SK-N-SH (cell line): Measurements from ENCODE around the gene GALNT18. TPM values are rescaled to one million over a fixed set of nuclear protein-coding genes. Genes with fewer than 3 reads are reported as not detected.

Source experiments
- CTCF ChIA-PET: fragments of 300-600, 350-600 bp; formaldehyde crosslinking; extraction: SDS; loops from one replicate; lab custom pipeline; 2021; lab: Yijun Ruan, JAX
- POLR2A ChIA-PET: fragments of 350-600 bp; sonication (Branson Sonifier 250); formaldehyde crosslinking; extraction: SDS; loops from one replicate; lab custom pipeline; 2020; ENCODE audit warnings: antibody characterized with exemption, inconsistent platforms; lab: Yijun Ruan, JAX
- DNase-seq: peaks from one replicate; pipeline ENCODE4 v3.0.0; 2012
- H2AFZ ChIP-seq: fragments of 200-600 bp; sonication (generic); 2 replicates; pipeline ENCODE4 v1.8.1; 2016; ENCODE audit warnings: antibody characterized with exemption, mild to moderate bottlenecking, low read depth
- H3F3A ChIP-seq: fragments of 200-600 bp; sonication (generic); replicated peaks from 2 replicates; pipeline ENCODE3; 2016; ENCODE audit warnings: antibody characterized with exemption, mild to moderate bottlenecking; ENCODE audit not compliant: insufficient read depth
- H3K27ac ChIP-seq, 2 experiments: fragments of 200-500 bp in 1 of 2; fragments of 200-600 bp in 1 of 2; sonication (Bioruptor generic) in 1 of 2; sonication (generic), shearing (Covaris generic) in 1 of 2; 2 replicates each; pipeline versions ENCODE4 v1.5.1 to v1.6.1; 2014 to 2016; ENCODE audit warnings: low read depth in 2 of 2, inconsistent platforms in 1 of 2, low read length in 1 of 2, mild to moderate bottlenecking in 1 of 2, mixed read lengths in 1 of 2
- H3K27me3 ChIP-seq: fragments of 200-600 bp; sonication (generic), shearing (Covaris generic); 2 replicates; pipeline ENCODE4 v1.6.1; 2016; ENCODE audit warnings: mixed run types; ENCODE audit not compliant: insufficient read depth
- H3K36me3 ChIP-seq, 2 experiments: fragments of 200-500 bp in 1 of 2; fragments of 200-600 bp in 1 of 2; sonication (Bioruptor generic) in 1 of 2; sonication (generic) in 1 of 2; replicated peaks in 1 of 2; 2 replicates each; pipeline versions ENCODE3 to v1.5.1; 2014 to 2016; ENCODE audit warnings: low read length in 1 of 2, mild to moderate bottlenecking in 1 of 2; ENCODE audit not compliant: insufficient read depth in 2 of 2, control insufficient read depth in 1 of 2
- H3K4me1 ChIP-seq, 2 experiments: fragments of 200-500 bp in 1 of 2; fragments of 200-600 bp in 1 of 2; sonication (Bioruptor generic) in 1 of 2; sonication (generic), shearing (Covaris generic) in 1 of 2; 2 replicates each; pipeline versions ENCODE4 v1.5.1 to v1.6.1; 2014 to 2016; ENCODE audit warnings: low read depth in 1 of 2, low read length in 1 of 2, mixed run types in 1 of 2; ENCODE audit not compliant: insufficient read depth in 2 of 2, control insufficient read depth in 1 of 2
- H3K4me2 ChIP-seq: fragments of 200-600 bp; sonication (generic), shearing (Covaris generic); 2 replicates; pipeline ENCODE4 v1.6.1; 2017; ENCODE audit warnings: mixed run types
- H3K4me3 ChIP-seq, 2 experiments: fragments of 200-500 bp in 1 of 2; fragments of 200-600 bp in 1 of 2; sonication (Bioruptor generic) in 1 of 2; sonication (generic), shearing (Covaris generic) in 1 of 2; 2 replicates each; pipeline versions ENCODE4 v1.5.1 to v1.8.1; 2014 to 2016; ENCODE audit warnings: low read depth in 2 of 2, inconsistent platforms in 1 of 2, low read length in 1 of 2, mild to moderate bottlenecking in 1 of 2, mixed read lengths in 1 of 2, moderate library complexity in 1 of 2
- H3K79me2 ChIP-seq: fragments of 200-600 bp; sonication (generic); 2 replicates; pipeline ENCODE4 v1.8.1; 2017; ENCODE audit warnings: mild to moderate bottlenecking; ENCODE audit not compliant: insufficient read depth
- H3K9ac ChIP-seq: fragments of 200-600 bp; sonication (generic); 2 replicates; pipeline ENCODE4 v1.6.1; 2017; ENCODE audit warnings: mixed run types
- H3K9me2 ChIP-seq: fragments of 200-600 bp; sonication (generic); 2 replicates; pipeline ENCODE4 v1.6.1; 2017; ENCODE audit warnings: mixed run types
- H3K9me3 ChIP-seq: fragments of 200-600 bp; sonication (generic); 2 replicates; pipeline ENCODE4 v1.6.1; 2017; ENCODE audit warnings: mixed run types, mild to moderate bottlenecking, moderate library complexity
- H4K20me1 ChIP-seq: fragments of 200-600 bp; sonication (generic); 2 replicates; pipeline ENCODE4 v1.6.1; 2017; ENCODE audit warnings: mild to moderate bottlenecking, mixed run types; ENCODE audit not compliant: insufficient read depth
- CHD2 ChIP-seq: fragments of 150-350 bp; IDR thresholded peaks from 2 replicates; pipeline ENCODE4 v1.6.1; 2018; ENCODE audit warnings: low read length; ENCODE audit not compliant: partially characterized antibody
- EP300 ChIP-seq, 2 experiments: IDR thresholded peaks; 2 replicates each; pipeline versions ENCODE4 v1.4.0 to v1.6.1; 2012; ENCODE audit warnings: borderline replicate concordance in 1 of 2, low read depth in 1 of 2, low read length in 1 of 2
- EZH2phosphoT487 ChIP-seq: fragments of 200-600 bp; sonication (generic); IDR thresholded peaks from 2 replicates; pipeline ENCODE4 v1.6.1; 2017; ENCODE audit warnings: low read depth, mixed run types, mild to moderate bottlenecking, antibody characterized with exemption, moderate library complexity, borderline replicate concordance
- FOXJ3 ChIP-seq: sonication (generic); formaldehyde crosslinking; IDR thresholded peaks from 2 replicates; pipeline ENCODE4 v1.5.1; 2020; ENCODE audit warnings: mild to moderate bottlenecking, missing genetic modification reagents
- FOXM1 ChIP-seq: IDR thresholded peaks from 2 replicates; pipeline ENCODE4 v1.4.0; 2012; ENCODE audit warnings: low read depth, mild to moderate bottlenecking
- GATA2 ChIP-seq: sonication (generic); formaldehyde crosslinking; IDR thresholded peaks from 2 replicates; pipeline ENCODE4 v1.5.0; 2020; ENCODE audit warnings: mild to moderate bottlenecking, missing genetic modification reagents
- NFIC ChIP-seq: IDR thresholded peaks from 2 replicates; pipeline ENCODE4 v1.4.0; 2012; ENCODE audit warnings: borderline replicate concordance
- RAD21 ChIP-seq: IDR thresholded peaks from 2 replicates; pipeline ENCODE4 v1.6.1; 2012; ENCODE audit warnings: mild to moderate bottlenecking, low read length
- REST ChIP-seq: IDR thresholded peaks from 2 replicates; pipeline ENCODE4 v1.6.1; 2012; ENCODE audit warnings: mild to moderate bottlenecking, low read depth, low read length, moderate library complexity
- RFX5 ChIP-seq: IDR thresholded peaks from 2 replicates; pipeline ENCODE4 v1.6.1; 2012; ENCODE audit warnings: mild to moderate bottlenecking, improper control_type of control experiment, low read length
- SMC3 ChIP-seq: IDR thresholded peaks from 2 replicates; pipeline ENCODE4 v1.6.1; 2012; ENCODE audit warnings: low read depth, low read length, improper control_type of control experiment
- TAF1 ChIP-seq: IDR thresholded peaks from 2 replicates; pipeline ENCODE4 v1.6.1; 2012; ENCODE audit warnings: low read depth, mild to moderate bottlenecking, low read length, moderate library complexity, borderline replicate concordance
- TCF12 ChIP-seq: IDR thresholded peaks from 2 replicates; pipeline ENCODE4 v1.4.0; 2012
- TEAD4 ChIP-seq: IDR thresholded peaks from 2 replicates; pipeline ENCODE4 v1.4.0; 2012; ENCODE audit warnings: mild to moderate bottlenecking, borderline replicate concordance; ENCODE audit not compliant: insufficient read depth
- YY1 ChIP-seq: IDR thresholded peaks from 2 replicates; pipeline ENCODE4 v1.4.0; 2012; ENCODE audit warnings: low read depth, mild to moderate bottlenecking
- polyA plus RNA-seq, 3 experiments: library from polyadenylated mRNA; depleted of rRNA; stranded (reverse); fragments of >200 nt; gene quantifications; 2 replicates each; pipeline ENCODE4 v1.2.3, GENCODE V29; 2012
- TF ChIP-seq, protein P1 (sequence below): fragments of 200-600 bp; sonication (generic); IDR thresholded peaks from 2 replicates; pipeline ENCODE4 v1.6.1; 2017; ENCODE audit warnings: antibody characterized with exemption, mild to moderate bottlenecking, moderate library complexity
- TF ChIP-seq, protein P2 (sequence below): IDR thresholded peaks from 2 replicates; pipeline ENCODE4 v1.4.0; 2012; ENCODE audit warnings: low read depth
- TF ChIP-seq, protein P3 (sequence below): IDR thresholded peaks from 2 replicates; pipeline ENCODE4 v1.4.0; 2012; ENCODE audit warnings: low read depth, borderline replicate concordance
- TF ChIP-seq, protein P4 (sequence below): IDR thresholded peaks from 2 replicates; pipeline ENCODE4; 2012

Gene GALNT18
- polyA plus RNA-seq, 1 of the 3 experiments (the other 2 are of a cell fraction): 0.64 TPM

- Histone ChIP-seq H3K4me3 (no peak overlapping the region), H3K27me3 (no peaks in the 10 kb centered on the region; the same call in 1 of the 2 replicates), H2AFZ (no peak overlapping the region), H4K20me1 (no peaks in the 10 kb centered on the region), H3F3A (no peaks in the 10 kb centered on the region), H3K79me2 (no peaks in the 10 kb centered on the region), H3K9ac (no peak overlapping the region), H3K4me2 (no peak overlapping the region), H3K27ac (peak overlapping the region in 1 of 2 experiments; percentile 36; a peak in 2 of 4 replicates), H3K9me3 (no peaks in the 10 kb centered on the region), H3K4me1 (peaks cover 0 to 41% of the 10 kb centered on the region in 2 experiments; a peak in 2 of 4 replicates), H3K9me2 (no peaks in the 10 kb centered on the region), H3K36me3 (no peaks in the 10 kb centered on the region)
- peak; percentile 21 for DNase-seq
- TF ChIP-seq, protein P1, sequence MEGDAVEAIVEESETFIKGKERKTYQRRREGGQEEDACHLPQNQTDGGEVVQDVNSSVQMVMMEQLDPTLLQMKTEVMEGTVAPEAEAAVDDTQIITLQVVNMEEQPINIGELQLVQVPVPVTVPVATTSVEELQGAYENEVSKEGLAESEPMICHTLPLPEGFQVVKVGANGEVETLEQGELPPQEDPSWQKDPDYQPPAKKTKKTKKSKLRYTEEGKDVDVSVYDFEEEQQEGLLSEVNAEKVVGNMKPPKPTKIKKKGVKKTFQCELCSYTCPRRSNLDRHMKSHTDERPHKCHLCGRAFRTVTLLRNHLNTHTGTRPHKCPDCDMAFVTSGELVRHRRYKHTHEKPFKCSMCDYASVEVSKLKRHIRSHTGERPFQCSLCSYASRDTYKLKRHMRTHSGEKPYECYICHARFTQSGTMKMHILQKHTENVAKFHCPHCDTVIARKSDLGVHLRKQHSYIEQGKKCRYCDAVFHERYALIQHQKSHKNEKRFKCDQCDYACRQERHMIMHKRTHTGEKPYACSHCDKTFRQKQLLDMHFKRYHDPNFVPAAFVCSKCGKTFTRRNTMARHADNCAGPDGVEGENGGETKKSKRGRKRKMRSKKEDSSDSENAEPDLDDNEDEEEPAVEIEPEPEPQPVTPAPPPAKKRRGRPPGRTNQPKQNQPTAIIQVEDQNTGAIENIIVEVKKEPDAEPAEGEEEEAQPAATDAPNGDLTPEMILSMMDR: no peak
- TF ChIP-seq NFIC (no peak), SMC3 (no peak), TEAD4 (no peak), TCF12 (0 out of 2 replicates have a peak, but pooled peaks have one; percentile 4), CHD2 (no peak), REST (no peak)
- TF ChIP-seq, protein P2, sequence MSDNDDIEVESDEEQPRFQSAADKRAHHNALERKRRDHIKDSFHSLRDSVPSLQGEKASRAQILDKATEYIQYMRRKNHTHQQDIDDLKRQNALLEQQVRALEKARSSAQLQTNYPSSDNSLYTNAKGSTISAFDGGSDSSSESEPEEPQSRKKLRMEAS: no peak
- TF ChIP-seq, protein P3, sequence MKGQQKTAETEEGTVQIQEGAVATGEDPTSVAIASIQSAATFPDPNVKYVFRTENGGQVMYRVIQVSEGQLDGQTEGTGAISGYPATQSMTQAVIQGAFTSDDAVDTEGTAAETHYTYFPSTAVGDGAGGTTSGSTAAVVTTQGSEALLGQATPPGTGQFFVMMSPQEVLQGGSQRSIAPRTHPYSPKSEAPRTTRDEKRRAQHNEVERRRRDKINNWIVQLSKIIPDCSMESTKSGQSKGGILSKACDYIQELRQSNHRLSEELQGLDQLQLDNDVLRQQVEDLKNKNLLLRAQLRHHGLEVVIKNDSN: no peak
- ChIA-PET POLR2A (no interaction called here), CTCF (no interaction called here)
Observed at GRCh38 chr11:11505190-11505589, 116.6 kb downstream of the GALNT18 start.

DNA sequence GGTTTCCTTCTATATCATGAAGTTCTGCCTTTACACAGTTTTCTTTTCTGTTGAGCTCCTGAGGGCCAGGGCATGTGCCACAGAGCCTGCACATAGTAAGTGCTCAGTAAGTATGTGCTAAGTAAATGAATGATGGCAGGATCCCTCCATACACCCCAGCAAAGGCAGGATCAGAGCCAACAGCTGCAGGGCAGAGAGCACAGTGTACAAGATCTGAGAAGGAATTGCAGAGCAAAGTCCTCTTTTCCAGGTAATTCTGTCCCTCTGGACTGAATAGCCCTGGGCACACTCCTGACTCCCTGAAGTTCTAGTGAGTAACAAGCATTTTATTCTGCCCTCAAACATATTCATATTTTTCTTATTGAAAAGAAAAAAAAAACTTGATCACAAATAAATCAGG is 117.7 kb downstream of the GALNT18 start:
- ChIA-PET POLR2A (no interaction called here), CTCF (interaction anchor here (1.0 to 2.0 kb wide), 3 partner anchors 10 to 34 kb away, joined by 3 to 4 read pairs (median 3); no protein-coding TSS in a partner anchor)
- no peak overlapping the region for H3K27ac ChIP-seq
- H4K20me1 ChIP-seq: no peaks in the 10 kb centered on the region
- DNase-seq: no peak
- no peaks in the 10 kb centered on the region for H3K36me3 ChIP-seq
- no peak overlapping the region for H3K4me2 ChIP-seq
- H3K9me3 ChIP-seq: no peaks in the 10 kb centered on the region
- H3F3A ChIP-seq: no peaks in the 10 kb centered on the region
- peaks cover 0 to 41% of the 10 kb centered on the region in 2 experiments; a peak in 2 of 4 replicates for H3K4me1 ChIP-seq
- no peaks in the 10 kb centered on the region; the same call in 1 of the 2 replicates for H3K27me3 ChIP-seq
- no peak overlapping the region for H3K9ac ChIP-seq
- H2AFZ ChIP-seq: no peak overlapping the region
- no peaks in the 10 kb centered on the region for H3K9me2 ChIP-seq
- no peaks in the 10 kb centered on the region for H3K79me2 ChIP-seq
- no peak overlapping the region for H3K4me3 ChIP-seq
- TF ChIP-seq YY1 (no peak), RAD21 (no peak), RFX5 (no peak), NFIC (no peak), FOXJ3 (CRISPR knock-in tag) (no peak), GATA2 (CRISPR knock-in tag) (no peak), TEAD4 (no peak), EP300 (IDR thresholded peaks at IDR 0.05; ENCODE audit: borderline replicate concordance in 1 of 2, low read depth in 1 of 2, low read length in 1 of 2) (no peak), FOXM1 (no peak), EZH2phosphoT487 (no peak), TAF1 (no peak)
- TF ChIP-seq, protein P4, sequence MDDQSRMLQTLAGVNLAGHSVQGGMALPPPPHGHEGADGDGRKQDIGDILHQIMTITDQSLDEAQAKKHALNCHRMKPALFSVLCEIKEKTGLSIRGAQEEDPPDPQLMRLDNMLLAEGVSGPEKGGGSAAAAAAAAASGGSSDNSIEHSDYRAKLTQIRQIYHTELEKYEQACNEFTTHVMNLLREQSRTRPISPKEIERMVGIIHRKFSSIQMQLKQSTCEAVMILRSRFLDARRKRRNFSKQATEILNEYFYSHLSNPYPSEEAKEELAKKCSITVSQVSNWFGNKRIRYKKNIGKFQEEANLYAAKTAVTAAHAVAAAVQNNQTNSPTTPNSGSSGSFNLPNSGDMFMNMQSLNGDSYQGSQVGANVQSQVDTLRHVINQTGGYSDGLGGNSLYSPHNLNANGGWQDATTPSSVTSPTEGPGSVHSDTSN: no peak
